ENCODE data around the gene FBXO10.

The FBXO10 gene

GRCh38 chr9:37593883-37594448 is 17.8 kb upstream of the FBXO10 start:
- no peak for DNase-seq (ENCODE audit: low read depth)

DNA sequence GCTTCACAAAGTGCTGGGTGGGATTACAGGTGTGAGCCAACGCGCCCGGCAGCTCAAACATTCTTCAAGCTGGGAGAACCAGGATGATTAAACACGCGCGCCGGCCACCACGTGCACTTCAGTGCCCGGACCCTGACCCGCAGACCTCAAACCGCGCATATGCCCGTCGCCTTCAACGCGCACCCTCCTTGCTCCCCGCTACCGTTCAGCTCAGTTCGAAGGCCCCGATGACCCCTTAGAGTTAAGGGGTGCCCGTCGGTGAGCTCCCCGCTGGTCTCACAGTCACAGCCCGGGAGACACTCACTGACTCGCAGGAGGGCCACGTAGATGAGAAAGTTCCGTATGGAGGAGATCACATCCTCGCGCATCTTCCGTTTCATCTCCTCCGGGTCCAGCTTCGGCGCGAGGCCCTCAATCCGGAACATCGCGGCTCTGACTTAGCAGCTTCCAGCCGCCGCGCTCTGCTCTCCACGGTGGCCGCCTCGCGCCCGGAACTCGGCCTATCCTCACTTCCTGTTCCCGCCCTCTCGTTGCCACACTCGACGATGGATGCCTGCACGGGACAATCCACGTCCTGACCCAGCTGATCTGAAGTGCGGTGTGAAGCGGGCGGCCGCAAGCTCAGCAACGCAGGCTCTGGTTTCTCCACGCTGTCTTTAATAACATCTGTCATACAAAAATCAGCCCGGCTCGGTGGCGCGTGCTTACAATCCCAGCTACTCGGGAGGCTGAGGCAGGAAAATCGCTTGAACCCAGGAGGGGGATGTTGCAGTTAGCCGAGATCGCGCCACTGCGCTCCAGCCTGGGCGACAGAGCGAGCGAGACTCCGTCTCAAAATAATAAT is 16.1 kb upstream of the FBXO10 start, which contains the start of gene TOMM5:
TOMM5 (minus strand) TSS at position 490 of the 844 bp plus-strand sequence; CDS start at position 425, 65 bp downstream.
- peak; percentile 85 for DNase-seq (ENCODE audit: low read depth)

- DNase-seq (ENCODE audit: low read depth) = no peak
Observed at GRCh38 chr9:37587521-37587920, 11.3 kb upstream of the FBXO10 start.

DNA sequence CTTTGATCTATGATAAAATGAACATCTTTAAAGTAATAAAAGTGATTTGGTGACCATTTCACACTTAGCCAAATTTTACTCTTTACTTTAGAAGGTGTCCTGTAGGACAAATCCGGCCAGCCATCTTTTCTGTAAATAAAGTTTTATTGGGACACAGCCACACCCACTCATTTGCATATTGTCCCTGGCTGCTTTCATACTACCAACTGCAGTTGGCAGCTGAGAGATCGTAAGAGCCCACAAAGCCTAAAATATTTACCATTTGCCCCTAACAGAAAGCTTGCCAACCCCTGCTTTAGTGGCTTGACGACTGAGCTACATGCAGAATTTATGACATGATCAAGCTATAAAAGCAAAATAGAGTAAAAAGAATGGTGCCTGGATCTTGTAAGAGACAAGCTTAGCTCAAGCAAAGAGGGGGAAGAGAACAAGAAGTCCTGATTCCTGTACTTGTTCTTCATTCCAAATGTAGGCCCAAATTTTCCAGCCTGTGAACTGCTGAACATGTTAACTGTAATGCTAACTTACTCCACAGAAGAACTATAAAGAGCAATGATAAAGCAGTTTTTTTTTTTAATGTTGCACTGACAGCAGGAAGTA is 7.4 kb upstream of the FBXO10 start:
- DNase-seq (ENCODE audit: low read depth) = no peak

GRCh38 chr9:37582548-37583157 is 6.5 kb upstream of the FBXO10 start:
- DNase-seq (ENCODE audit: low read depth) = no peak

DNA sequence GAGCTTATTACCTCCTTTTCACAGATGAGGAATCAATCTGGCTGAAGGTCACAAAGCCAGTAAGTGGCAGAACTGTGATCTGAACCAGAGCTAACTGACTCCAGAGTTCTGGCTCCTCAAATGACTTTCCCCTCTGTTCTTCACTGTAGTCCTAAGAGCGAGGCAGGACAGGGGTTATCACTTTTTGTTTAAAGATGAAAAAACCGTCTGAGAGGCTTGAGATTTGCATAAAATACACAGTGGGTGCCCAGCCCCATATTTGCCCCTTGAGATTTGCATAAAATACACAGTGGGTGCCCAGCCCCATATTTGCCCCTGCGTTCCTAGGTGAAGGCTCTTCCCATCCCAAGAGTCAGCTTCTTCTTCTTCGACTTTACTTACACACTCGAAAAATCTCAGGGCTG is 667 bp downstream of the FBXO10 start:
- DNase-seq (ENCODE audit: low read depth) = no peak

GRCh38 chr9:37575001-37575400 is 1.2 kb downstream of the FBXO10 start:
- no peak for DNase-seq (ENCODE audit: low read depth)

GRCh38 chr9:37574241-37574721 is 1.9 kb downstream of the FBXO10 start:
- DNase-seq (ENCODE audit: low read depth) = no peak

- DNase-seq (ENCODE audit: low read depth) = no peak
Observed at GRCh38 chr9:37571282-37571681, 4.9 kb downstream of the FBXO10 start.

GRCh38 chr9:37566716-37567115 is 9.5 kb downstream of the FBXO10 start:
- DNase-seq (ENCODE audit: low read depth) = no peak

GRCh38 chr9:37565661-37566618 is 10.2 kb downstream of the FBXO10 start:
- DNase-seq (ENCODE audit: low read depth) = no peak

DNA sequence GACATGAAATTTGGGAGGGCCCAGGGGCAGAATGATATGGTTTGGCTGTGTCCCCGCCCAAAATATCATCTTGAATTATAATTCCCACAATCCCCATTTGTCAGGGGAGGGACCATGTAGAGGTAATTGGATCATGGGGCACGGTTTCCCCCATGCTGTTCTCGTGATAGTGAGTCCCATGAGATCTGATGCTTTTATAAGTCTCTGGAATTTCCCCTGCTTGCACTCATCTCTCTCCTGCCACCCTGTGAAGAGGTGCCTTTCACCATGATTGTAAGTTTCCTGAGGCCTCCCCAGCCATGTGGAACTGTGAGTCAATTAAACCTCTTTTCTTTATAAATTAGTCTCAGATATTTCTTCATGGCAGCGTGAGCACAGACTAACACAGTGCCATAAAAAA is 11.3 kb downstream of the FBXO10 start:
- DNase-seq (ENCODE audit: low read depth) = no peak

DNA sequence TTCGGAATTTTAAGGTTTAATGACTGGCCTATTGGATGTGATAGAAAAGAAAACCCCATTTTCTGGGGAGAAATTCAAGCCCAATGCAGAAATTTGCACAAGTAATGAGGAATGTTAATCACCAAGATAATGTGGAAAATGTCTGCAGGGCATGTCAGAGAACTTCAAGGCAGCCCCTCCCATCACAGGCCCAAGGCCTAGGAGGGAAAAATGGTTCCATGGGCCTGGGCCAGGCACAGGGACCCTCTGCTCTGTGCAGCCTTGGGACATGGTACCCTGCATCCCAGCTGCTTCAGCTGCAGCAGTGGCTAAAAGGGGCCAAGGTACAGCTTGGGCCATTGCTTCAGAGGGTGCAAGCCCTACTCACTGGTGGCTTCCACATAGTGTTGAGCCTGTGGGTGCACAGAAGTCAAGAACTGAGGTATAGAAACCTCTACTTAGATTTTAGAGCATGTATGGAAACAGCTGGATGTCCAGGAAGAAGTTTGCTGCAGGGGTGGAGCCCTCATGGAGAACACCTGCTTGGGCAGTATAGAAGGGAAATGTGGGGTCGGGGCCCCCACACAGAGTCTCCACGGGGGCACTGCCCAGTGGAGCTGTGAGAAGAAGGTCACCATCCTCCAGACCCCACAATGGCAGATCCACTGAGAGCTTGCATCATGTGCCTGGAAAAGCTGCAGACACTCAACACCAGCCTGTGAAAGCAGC is 12.2 kb downstream of the FBXO10 start:
- DNase-seq (ENCODE audit: low read depth) = no peak

GRCh38 chr9:37562826-37563225 is 13.4 kb downstream of the FBXO10 start:
- no peak for DNase-seq (ENCODE audit: low read depth)

- DNase-seq (ENCODE audit: low read depth) = no peak
Observed at GRCh38 chr9:37561682-37562081, 14.5 kb downstream of the FBXO10 start.

DNA sequence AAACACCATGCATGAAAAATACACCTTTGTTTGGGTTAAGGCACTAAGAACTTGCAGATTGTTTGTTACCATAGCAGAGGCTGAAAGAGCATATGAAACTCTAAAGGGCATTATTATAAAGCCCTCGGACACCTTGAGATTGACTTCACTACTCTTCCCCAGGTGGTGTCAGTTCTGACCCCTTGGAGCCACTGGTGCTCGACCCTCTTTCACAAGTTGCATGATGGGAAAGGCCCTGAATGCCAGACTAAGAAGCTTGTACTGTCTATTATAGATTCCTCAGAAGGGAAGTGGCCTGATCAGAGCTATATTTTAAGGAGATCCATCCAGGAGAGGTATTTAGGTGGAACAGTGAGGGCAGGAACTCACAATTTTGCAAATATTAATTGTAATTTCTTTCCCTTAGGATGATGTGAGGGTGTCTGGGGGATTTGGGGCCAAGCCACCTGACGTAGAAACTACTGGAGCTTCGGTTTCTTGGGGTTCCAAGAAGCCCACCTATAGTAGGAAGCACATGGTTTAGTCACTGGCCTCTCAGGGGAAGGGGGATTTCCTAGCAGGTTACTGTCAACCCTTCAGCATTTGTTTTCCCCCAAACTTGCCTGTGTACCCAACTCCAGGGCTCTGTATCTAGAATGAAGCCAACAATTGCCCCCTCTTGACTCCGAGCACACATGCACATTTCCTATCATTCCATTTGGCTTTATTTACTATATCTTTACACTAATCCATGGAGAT is 16.2 kb downstream of the FBXO10 start:
- no peak for DNase-seq (ENCODE audit: low read depth)

- no peak for DNase-seq (ENCODE audit: low read depth)
Observed at GRCh38 chr9:37559125-37559524, 17.1 kb downstream of the FBXO10 start.

- DNase-seq (ENCODE audit: low read depth) = no peak
Observed at GRCh38 chr9:37555786-37556185, 20.4 kb downstream of the FBXO10 start.

- DNase-seq (ENCODE audit: low read depth) = no peak
Observed at GRCh38 chr9:37554318-37554717, 21.9 kb downstream of the FBXO10 start.

GRCh38 chr9:37551888-37552287 is 24.3 kb downstream of the FBXO10 start:
- no peak for DNase-seq (ENCODE audit: low read depth)

Measured in stimulated activated CD4-positive, alpha-beta T cell treated with anti-CD3 and anti-CD28 coated beads, Interleukin-2, amount 100 ng/mL, for 4 hours (primary cell).